GM06990 (cell line): Measurements from ENCODE around the gene NEURL1B.

Experiments
- DNase-seq: peaks from one replicate; pipeline ENCODE4 v3.0.0-alpha.2; 2011; ENCODE audit not compliant: insufficient read length; ENCODE audit errors: extremely low read depth
- H3K27me3 ChIP-seq: replicated peaks from 2 replicates; pipeline ENCODE4 v1.6.0; 2011; ENCODE audit warnings: low read length; ENCODE audit not compliant: control insufficient read depth, insufficient read depth
- H3K36me3 ChIP-seq: 2 replicates; pipeline ENCODE4 v1.5.1; 2011; ENCODE audit warnings: low read length; ENCODE audit not compliant: control insufficient read depth, insufficient read depth
- H3K4me3 ChIP-seq: replicated peaks from 2 replicates; pipeline ENCODE4 v1.5.1; 2011; ENCODE audit warnings: low read depth, mild to moderate bottlenecking, control low read depth, low read length
- TF ChIP-seq, protein P1 (sequence below): IDR thresholded peaks from 2 replicates; pipeline ENCODE4 v1.5.1; 2011; ENCODE audit warnings: low read length, control low read depth, mild to moderate bottlenecking, inconsistent platforms; ENCODE audit not compliant: insufficient read depth, poor library complexity, severe bottlenecking

The NEURL1B gene

DNA sequence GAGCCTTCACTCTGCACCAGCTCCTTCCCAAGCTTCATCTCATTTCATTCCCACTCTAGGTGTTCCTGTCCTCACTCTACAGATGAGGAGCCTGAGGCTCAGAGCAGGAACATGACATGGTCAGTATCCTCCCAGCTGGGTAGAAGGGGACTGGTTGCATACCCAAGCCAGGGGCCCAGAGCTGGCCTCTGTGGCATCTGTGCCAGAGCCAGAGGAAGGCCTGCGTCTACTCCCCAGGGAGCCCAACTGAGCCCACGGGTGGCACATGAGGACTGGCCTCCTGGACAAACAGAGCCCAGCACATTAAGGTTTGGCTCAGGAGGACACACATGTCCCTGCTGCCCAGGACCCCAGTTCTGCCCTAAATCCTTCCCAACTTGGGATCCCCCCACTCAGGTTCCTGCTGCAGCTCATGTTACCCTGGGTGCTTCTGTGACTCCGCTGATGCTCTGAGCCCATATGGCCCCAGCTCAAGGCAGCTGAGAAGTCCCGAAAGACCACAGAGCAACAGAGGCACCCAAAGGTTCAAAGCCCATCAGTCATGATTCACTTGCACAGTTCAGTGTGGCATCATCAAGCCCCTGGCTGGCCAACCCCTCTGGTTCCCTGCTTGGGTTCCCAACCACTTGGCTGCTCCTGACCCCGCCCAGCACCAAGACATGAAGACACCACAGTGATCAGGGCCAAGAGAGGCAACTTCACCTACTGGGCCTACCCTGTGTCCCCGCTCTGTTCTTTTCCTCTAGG is 8.5 kb upstream of the NEURL1B start:
- DNase-seq: no peak
- TF ChIP-seq, protein P1, sequence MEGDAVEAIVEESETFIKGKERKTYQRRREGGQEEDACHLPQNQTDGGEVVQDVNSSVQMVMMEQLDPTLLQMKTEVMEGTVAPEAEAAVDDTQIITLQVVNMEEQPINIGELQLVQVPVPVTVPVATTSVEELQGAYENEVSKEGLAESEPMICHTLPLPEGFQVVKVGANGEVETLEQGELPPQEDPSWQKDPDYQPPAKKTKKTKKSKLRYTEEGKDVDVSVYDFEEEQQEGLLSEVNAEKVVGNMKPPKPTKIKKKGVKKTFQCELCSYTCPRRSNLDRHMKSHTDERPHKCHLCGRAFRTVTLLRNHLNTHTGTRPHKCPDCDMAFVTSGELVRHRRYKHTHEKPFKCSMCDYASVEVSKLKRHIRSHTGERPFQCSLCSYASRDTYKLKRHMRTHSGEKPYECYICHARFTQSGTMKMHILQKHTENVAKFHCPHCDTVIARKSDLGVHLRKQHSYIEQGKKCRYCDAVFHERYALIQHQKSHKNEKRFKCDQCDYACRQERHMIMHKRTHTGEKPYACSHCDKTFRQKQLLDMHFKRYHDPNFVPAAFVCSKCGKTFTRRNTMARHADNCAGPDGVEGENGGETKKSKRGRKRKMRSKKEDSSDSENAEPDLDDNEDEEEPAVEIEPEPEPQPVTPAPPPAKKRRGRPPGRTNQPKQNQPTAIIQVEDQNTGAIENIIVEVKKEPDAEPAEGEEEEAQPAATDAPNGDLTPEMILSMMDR: no peak
- Histone ChIP-seq H3K36me3 (no peaks in the 10 kb centered on the region), H3K4me3 (no peak overlapping the region), H3K27me3 (peaks cover 2% of the 10 kb centered on the region)

DNA sequence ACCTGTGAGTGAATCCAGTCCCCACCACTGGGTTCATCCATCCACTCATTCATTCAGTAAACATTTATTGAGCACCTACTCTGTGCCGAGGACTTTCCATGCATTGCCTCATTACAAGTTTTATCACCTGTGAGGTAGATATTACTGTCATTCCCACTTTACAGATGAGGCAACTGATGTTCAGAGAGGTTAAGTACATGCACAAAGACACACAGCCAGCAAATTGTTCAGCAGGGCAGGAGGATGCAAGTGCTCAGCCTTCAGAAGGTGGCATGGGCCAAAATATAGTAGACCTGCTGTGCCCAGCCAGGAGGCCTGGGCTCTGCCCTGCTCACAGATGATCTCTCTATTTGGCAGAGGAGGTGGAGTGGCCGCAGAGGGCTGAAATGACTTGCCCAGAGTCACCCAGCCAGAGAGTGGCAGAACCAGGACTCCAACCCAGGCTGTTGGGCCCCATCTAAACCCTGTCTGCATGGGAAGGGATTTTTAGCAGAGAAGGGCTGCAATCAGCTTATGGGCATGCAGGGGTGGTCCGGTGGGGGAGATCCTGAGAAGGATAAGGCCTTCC is 7.6 kb upstream of the NEURL1B start:
- no peak for DNase-seq
- Histone ChIP-seq H3K4me3 (no peak overlapping the region), H3K36me3 (no peaks in the 10 kb centered on the region), H3K27me3 (peaks cover 2% of the 10 kb centered on the region)
- TF ChIP-seq, protein P1: no peak

DNA sequence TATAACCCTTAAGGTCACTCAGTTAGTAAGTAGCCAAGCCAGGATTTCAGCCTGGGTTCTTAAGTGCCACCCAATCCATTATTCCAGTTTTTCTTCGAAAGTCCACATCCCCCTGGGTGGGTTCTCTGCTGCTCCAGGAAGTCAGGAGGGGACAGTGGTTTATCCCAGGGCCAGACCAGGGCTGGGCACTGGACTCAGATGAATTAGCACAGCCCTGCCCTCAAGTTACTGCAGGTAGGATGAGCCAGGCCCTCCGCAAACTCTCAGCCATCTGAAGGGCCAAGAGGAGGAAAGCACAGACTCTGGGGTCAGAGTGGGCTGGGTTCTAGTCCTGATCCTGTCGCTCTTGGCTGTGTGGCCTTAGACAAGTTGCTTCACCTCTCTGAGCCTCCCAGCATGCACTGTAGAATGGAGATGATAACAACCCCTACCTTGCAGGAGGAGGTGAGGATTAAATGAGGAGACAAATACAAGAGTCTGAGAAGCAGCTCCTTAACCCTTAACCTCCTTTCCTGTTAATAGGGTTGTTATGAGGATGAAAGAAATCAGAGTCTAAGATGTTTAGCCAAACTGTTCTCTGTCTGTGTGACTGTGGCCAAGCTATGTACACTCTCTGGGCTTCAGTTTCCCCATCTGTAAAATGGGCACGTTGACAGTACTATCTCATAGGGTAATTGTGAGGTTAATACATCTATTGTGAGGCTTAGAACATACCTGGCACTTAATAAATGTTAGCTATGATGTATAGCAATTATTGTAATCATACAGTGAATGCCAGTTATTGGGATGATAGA is 6.8 kb upstream of the NEURL1B start:
- TF ChIP-seq, protein P1: no peak
- Histone ChIP-seq H3K36me3 (no peaks in the 10 kb centered on the region), H3K4me3 (no peak overlapping the region), H3K27me3 (peaks cover 2% of the 10 kb centered on the region)
- no peak for DNase-seq

DNA sequence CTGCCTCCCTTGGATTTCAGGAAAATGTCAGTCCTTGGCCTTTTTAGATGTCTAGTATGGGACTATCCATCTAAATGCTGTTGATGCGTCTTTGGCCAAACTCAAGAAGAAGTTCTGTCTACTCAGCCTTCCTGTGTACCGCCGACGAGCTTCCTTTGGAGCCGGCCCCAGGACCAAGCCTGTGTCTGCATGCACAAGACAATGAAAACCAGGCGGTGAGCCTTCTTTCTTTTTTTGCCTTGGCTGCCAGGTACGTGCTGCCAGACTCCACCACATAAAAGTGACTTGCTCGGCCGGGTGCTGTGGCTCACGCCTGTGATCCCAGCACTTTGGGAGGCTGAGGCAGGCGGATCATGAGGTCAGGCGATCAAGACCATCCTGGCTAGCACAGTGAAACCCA is 6.0 kb upstream of the NEURL1B start:
- Histone ChIP-seq H3K4me3 (no peak overlapping the region), H3K36me3 (no peaks in the 10 kb centered on the region), H3K27me3 (peaks cover 2% of the 10 kb centered on the region)
- DNase-seq: no peak
- TF ChIP-seq, protein P1: no peak

DNA sequence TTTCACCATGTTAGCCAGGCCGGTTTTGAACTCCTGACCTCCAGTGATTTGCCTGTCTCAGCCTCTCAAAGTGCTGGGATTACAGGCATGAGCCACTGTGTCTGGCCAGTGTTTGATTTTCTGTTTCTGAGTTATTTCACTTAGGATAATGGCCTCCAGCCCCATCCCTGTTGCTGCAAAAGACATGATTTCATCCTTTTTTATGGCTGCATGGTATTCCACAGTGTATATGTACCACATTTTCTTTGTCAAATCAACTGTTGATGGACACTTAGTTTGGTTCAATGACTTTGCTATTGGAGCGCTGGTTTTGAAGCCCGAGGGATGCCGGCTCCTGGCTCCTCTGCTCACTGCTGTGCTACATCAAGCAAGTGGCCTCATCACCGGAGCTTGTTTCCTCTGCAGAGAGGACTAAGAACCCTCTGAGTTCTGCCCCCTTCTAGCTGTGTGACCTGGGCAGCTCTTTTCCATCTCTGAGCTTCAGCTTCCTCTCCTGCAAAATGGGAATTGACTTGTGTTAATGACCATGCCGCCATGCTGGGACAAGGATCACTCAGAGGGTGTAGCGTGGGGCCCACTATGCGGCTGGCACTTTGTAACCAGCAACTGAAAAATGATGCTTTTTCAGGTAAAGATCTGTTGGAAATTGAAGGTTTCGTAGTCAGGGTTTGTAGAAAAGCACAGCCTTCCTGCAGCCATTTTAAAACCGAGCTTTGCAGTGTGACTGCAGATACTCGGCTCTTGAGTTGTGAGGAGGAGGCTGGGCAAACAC is 4.6 kb upstream of the NEURL1B start:
- Histone ChIP-seq H3K4me3 (no peak overlapping the region), H3K27me3 (peaks cover 2% of the 10 kb centered on the region), H3K36me3 (no peaks in the 10 kb centered on the region)
- TF ChIP-seq, protein P1: no peak
- DNase-seq: no peak
